HG02943 (cell line): Measurements from ENCODE around the gene RAPGEF4.

ENCODE experiments used
- ATAC-seq: cut with Tn5 transposase; IDR thresholded peaks from one replicate; pipeline ENCODE4 v1.9.1; 2021; ENCODE audit warnings: mild to moderate bottlenecking, low read depth, moderate library complexity; ENCODE audit not compliant: unreplicated experiment

RAPGEF4 gene

GRCh38 chr2:172821370-172822338, 86.0 kb downstream of the RAPGEF4 start:
- ATAC-seq: no peak

GRCh38 chr2:172822585-172822984, 86.9 kb downstream of the RAPGEF4 start:
- ATAC-seq: no peak

GRCh38 chr2:172823261-172823850, 87.7 kb downstream of the RAPGEF4 start:
- no peak for ATAC-seq

GRCh38 chr2:172826522-172826921, 90.9 kb downstream of the RAPGEF4 start:
- no peak for ATAC-seq

GRCh38 chr2:172829229-172829628, 93.6 kb downstream of the RAPGEF4 start:
- ATAC-seq: no peak

- ATAC-seq: no peak
These were observed 94.8 kb downstream of the RAPGEF4 start for GRCh38 chr2:172830482-172830881.

- no peak for ATAC-seq
These were observed 98.3 kb downstream of the RAPGEF4 start for GRCh38 chr2:172833898-172834297.

GRCh38 chr2:172834881-172835280, 99.2 kb downstream of the RAPGEF4 start:
- ATAC-seq: no peak

- no peak for ATAC-seq
These were observed 100.7 kb downstream of the RAPGEF4 start for GRCh38 chr2:172836347-172836821.

GRCh38 chr2:172836827-172837226, 101.2 kb downstream of the RAPGEF4 start:
- ATAC-seq: no peak

- no peak for ATAC-seq
These were observed 103.8 kb downstream of the RAPGEF4 start for GRCh38 chr2:172839446-172839845.

- no peak for ATAC-seq
These were observed 107.0 kb downstream of the RAPGEF4 start for GRCh38 chr2:172842511-172843265.

- ATAC-seq: no peak
These were observed 107.6 kb downstream of the RAPGEF4 start for GRCh38 chr2:172843266-172843582.

- no peak for ATAC-seq
These were observed 108.5 kb downstream of the RAPGEF4 start for GRCh38 chr2:172843902-172844715.

- no peak for ATAC-seq
These were observed 109.5 kb downstream of the RAPGEF4 start for GRCh38 chr2:172845028-172845630.

GRCh38 chr2:172846551-172846950, 110.9 kb downstream of the RAPGEF4 start:
- no peak for ATAC-seq

GRCh38 chr2:172847188-172847587, 111.5 kb downstream of the RAPGEF4 start:
- no peak for ATAC-seq

- no peak for ATAC-seq
These were observed 112.9 kb downstream of the RAPGEF4 start for GRCh38 chr2:172848519-172848918.

- ATAC-seq: no peak
These were observed 114.0 kb downstream of the RAPGEF4 start for GRCh38 chr2:172849519-172850217.
